Measurements from ENCODE around the gene TSEN34. TPM values are rescaled to one million over a fixed set of nuclear protein-coding genes. Genes with fewer than 3 reads are reported as not detected.
"Not testable (repeated sequence)": the region's sequence is repeated elsewhere in the genome, so short reads cannot be mapped to it uniquely, and the experiment has no call there.

TSEN34 gene
- total RNA-seq, 1 experiment from 2014 or later: 194 TPM

DNA sequence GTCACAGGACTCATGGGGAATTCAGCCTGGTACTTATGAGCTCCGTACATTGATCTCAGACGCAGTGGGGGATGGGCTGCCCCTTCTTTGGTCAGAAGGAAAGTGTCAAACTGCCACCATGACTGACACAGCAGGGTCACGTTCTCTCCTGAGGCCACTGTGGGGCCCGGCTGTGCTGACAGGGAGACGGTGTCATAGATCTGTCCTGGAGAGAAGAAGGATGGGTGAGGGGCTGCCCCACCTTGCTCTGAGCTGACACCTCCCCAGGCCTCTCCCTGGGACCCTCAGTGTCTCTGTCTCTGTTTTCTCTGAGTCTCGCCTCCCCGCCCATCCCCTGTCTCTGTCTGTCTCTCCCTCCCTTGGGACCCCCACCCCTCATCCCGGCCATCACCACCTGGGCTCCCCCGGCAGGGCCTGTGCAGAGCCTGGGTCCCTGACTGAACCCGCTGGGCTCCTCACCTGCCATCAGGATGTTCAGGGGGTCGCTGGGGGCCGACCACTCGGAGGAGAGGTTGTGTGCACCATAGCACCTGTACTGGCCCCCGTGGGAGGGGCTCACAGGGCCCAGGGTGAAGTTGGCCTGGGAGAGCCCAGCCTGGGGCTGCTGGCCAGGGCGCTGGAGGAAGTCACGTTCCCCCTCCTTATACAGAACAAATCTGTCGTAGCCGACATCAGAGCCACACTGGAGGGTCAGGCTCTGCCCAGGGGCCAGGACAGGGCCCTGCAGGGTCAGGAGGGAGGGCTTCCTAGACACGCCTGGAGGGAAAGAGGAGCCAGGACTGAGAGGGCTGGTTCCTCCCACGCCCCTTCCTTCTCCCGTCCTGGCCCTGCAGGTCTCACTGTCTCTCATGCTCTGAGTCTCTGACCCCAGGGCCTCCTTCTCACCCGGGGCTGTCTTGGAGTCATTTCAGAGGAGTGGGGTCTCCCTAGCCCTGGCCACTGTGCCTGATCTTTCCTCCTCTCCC lies 49.5 kb downstream of the TSEN34 start:
- H3K27me3 ChIP-seq (ENCODE audit: control insufficient read depth, insufficient read depth, low read length); H3K9me3 ChIP-seq (ENCODE audit: control insufficient read depth, insufficient read depth, low read depth, low read length); POLR2A ChIA-PET; H3K4me3 ChIP-seq (ENCODE audit: low read depth in 2 of 2, low read length in 2 of 2); H3K4me1 ChIP-seq (ENCODE audit: control insufficient read depth, insufficient read depth, low read length); intact Hi-C loops (cut with micrococcal nuclease; ENCODE audit: unreplicated experiment); CTCF ChIA-PET; in situ Hi-C loops (cut with HindIII; ENCODE audit: low pct_unique_long_range_greater_than_20kb, low sequenced_read_pairs); DNase-seq (ENCODE audit: low read depth, low spot score); BruUV-seq (replicated peaks); H3K27ac ChIP-seq (ENCODE audit: low read length); H3K36me3 ChIP-seq (ENCODE audit: control insufficient read depth, insufficient read depth, low read length): not testable (repeated sequence)
- peak; percentile 57 for ATAC-seq

DNA sequence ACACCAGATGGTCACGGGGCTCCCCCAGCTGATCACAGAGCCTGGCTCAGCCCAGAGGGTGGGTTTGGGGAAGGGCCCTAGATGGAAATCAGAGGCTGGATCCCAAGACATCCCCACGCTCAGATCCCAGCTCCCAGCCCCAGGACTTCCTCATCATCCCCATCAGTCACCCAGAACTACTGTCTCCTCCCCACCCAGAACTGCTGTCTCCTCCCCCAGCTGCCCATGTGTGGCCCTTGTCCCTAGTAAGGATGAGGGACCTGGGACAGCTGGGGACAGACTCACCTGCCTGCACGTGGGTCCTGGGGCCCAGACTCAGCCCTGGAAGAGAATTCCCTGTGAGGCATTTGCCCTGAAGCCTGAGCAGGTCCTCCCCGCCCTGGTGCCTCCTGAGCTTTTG lies 51.1 kb downstream of the TSEN34 start:
- H3K27me3 ChIP-seq (ENCODE audit: control insufficient read depth, insufficient read depth, low read length); ATAC-seq; POLR2A ChIA-PET; H3K4me3 ChIP-seq (ENCODE audit: low read depth in 2 of 2, low read length in 2 of 2); in situ Hi-C loops (cut with HindIII; ENCODE audit: low pct_unique_long_range_greater_than_20kb, low sequenced_read_pairs); DNase-seq (ENCODE audit: low read depth, low spot score); H3K36me3 ChIP-seq (ENCODE audit: control insufficient read depth, insufficient read depth, low read length); CTCF ChIA-PET; H3K27ac ChIP-seq (ENCODE audit: low read length); intact Hi-C loops (cut with micrococcal nuclease; ENCODE audit: unreplicated experiment); H3K9me3 ChIP-seq (ENCODE audit: control insufficient read depth, insufficient read depth, low read depth, low read length); H3K4me1 ChIP-seq (ENCODE audit: control insufficient read depth, insufficient read depth, low read length); BruUV-seq (replicated peaks): not testable (repeated sequence)

DNA sequence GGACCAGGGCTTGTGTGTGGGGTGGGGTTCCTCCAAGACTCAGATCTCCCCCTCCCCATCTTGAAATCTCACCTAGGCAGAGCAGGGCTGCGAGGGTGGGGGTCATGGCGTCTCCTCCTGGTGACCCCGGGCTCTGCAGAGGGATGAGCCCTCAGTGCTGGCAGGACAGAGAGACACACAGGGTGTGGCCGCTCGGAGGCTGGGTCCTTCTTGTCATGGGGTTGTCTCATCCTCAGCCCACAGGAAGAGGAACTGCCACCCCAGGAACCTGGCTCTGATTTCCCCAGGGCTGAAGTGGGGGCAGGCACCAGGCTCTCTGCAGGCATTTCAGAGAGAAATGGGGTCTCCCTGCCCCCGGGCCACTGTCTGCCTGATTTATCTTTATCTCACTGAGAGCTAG lies 51.5 kb downstream of the TSEN34 start, which contains the start of gene LILRA6:
TSS of gene LILRA6 (minus strand) at position 145 of the 400 bp plus-strand sequence.
- in situ Hi-C loops (cut with HindIII; ENCODE audit: low pct_unique_long_range_greater_than_20kb, low sequenced_read_pairs); H3K4me1 ChIP-seq (ENCODE audit: control insufficient read depth, insufficient read depth, low read length); CTCF ChIA-PET; H3K36me3 ChIP-seq (ENCODE audit: control insufficient read depth, insufficient read depth, low read length); ATAC-seq; H3K4me3 ChIP-seq (ENCODE audit: low read depth in 2 of 2, low read length in 2 of 2); DNase-seq (ENCODE audit: low read depth, low spot score); BruUV-seq (replicated peaks); intact Hi-C loops (cut with micrococcal nuclease; ENCODE audit: unreplicated experiment); H3K27ac ChIP-seq (ENCODE audit: low read length); H3K27me3 ChIP-seq (ENCODE audit: control insufficient read depth, insufficient read depth, low read length); H3K9me3 ChIP-seq (ENCODE audit: control insufficient read depth, insufficient read depth, low read depth, low read length); POLR2A ChIA-PET: not testable (repeated sequence)

DNA sequence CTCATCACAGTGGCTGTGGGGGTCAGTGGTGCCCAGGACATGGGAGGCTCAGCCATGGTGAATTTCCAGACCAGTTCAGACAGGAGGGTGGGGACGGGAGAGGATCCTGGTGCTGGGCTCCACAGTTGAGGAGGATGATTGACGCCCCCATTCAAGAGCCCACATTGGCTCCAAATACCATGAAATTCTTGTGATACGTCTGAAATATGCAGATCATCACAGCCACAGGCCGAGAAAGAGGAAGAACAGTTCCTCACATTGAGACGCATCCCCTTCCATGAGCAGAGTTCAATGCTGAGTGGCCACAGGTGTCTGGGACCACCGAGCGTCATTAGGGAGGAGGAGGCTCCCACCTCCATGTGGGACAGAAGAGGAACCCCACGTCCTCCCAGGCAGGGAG lies 52.7 kb downstream of the TSEN34 start:
- H3K27me3 ChIP-seq (ENCODE audit: control insufficient read depth, insufficient read depth, low read length); ATAC-seq; H3K4me1 ChIP-seq (ENCODE audit: control insufficient read depth, insufficient read depth, low read length); BruUV-seq (replicated peaks); H3K27ac ChIP-seq (ENCODE audit: low read length); in situ Hi-C loops (cut with HindIII; ENCODE audit: low pct_unique_long_range_greater_than_20kb, low sequenced_read_pairs); H3K4me3 ChIP-seq (ENCODE audit: low read depth in 2 of 2, low read length in 2 of 2); POLR2A ChIA-PET; CTCF ChIA-PET; H3K36me3 ChIP-seq (ENCODE audit: control insufficient read depth, insufficient read depth, low read length); H3K9me3 ChIP-seq (ENCODE audit: control insufficient read depth, insufficient read depth, low read depth, low read length); DNase-seq (ENCODE audit: low read depth, low spot score): not testable (repeated sequence)
- intact Hi-C loops (cut with micrococcal nuclease; ENCODE audit: unreplicated experiment): loop anchor here (2.0 kb wide), 1 partner anchor 21 kb away; the partner anchor contains the start of gene LILRB3

Other genes with a start within 250 kb of the TSEN34 start
- 17.7 TPM for gene CACNG8, start 228.4 kb upstream of the TSEN34 start, total RNA-seq (2021; ENCODE audit: unreplicated experiment)
- 14.6 TPM for gene CACNG6, start 199.7 kb upstream of the TSEN34 start, total RNA-seq (2021; ENCODE audit: unreplicated experiment)
- 1.5 TPM for gene VSTM1, start 127.4 kb upstream of the TSEN34 start, total RNA-seq (2021; ENCODE audit: unreplicated experiment)
- gene TARM1, start 109.9 kb upstream of the TSEN34 start, total RNA-seq (2021; ENCODE audit: unreplicated experiment): not detected
- gene OSCAR, start 90.5 kb upstream of the TSEN34 start, total RNA-seq (2021; ENCODE audit: unreplicated experiment): 6.8 TPM
- gene NDUFA3, start 88.5 kb upstream of the TSEN34 start, total RNA-seq (2021; ENCODE audit: unreplicated experiment): 211 TPM
- gene TFPT, start 75.7 kb upstream of the TSEN34 start, total RNA-seq (2021; ENCODE audit: unreplicated experiment): 45.4 TPM
- 117 TPM for gene PRPF31, start 75.6 kb upstream of the TSEN34 start, total RNA-seq (2021; ENCODE audit: unreplicated experiment)
- 111 TPM for gene CNOT3, start 53.5 kb upstream of the TSEN34 start, total RNA-seq (2021; ENCODE audit: unreplicated experiment)
- gene LENG1, start 31.6 kb upstream of the TSEN34 start, total RNA-seq (2021; ENCODE audit: unreplicated experiment): 11.2 TPM
- 5.1 TPM for gene TMC4, start 18.1 kb upstream of the TSEN34 start, total RNA-seq (2021; ENCODE audit: unreplicated experiment)
- gene MBOAT7, start 1.7 kb upstream of the TSEN34 start, total RNA-seq (2021; ENCODE audit: unreplicated experiment): 264 TPM
- 823 TPM for gene RPS9, start 9.6 kb downstream of the TSEN34 start, total RNA-seq (2021; ENCODE audit: unreplicated experiment)
- 0.18 TPM for gene LILRB3, start 31.7 kb downstream of the TSEN34 start, total RNA-seq (2021; ENCODE audit: unreplicated experiment)
- 0.08 TPM for gene LILRA6, start 51.5 kb downstream of the TSEN34 start, total RNA-seq (2021; ENCODE audit: unreplicated experiment)
- gene LILRB5, start 66.0 kb downstream of the TSEN34 start, total RNA-seq (2021; ENCODE audit: unreplicated experiment): 0.05 TPM
- not detected for gene LILRB2, start 89.8 kb downstream of the TSEN34 start, total RNA-seq (2021; ENCODE audit: unreplicated experiment)
- gene LILRA5, start 121.9 kb downstream of the TSEN34 start, total RNA-seq (2021; ENCODE audit: unreplicated experiment): not detected
- not detected for gene LILRA4, start 147.9 kb downstream of the TSEN34 start, total RNA-seq (2021; ENCODE audit: unreplicated experiment)
- gene LAIR1, start 173.6 kb downstream of the TSEN34 start, total RNA-seq (2021; ENCODE audit: unreplicated experiment): 0.05 TPM
- gene TTYH1, start 224.2 kb downstream of the TSEN34 start, total RNA-seq (2021; ENCODE audit: unreplicated experiment): 0.62 TPM